T-cell (primary cell): ENCODE data around the gene CCNI. TPM values are rescaled to one million over a fixed set of nuclear protein-coding genes. Genes with fewer than 3 reads are reported as not detected.
"Not testable (repeated sequence)": the region's sequence is repeated elsewhere in the genome, so short reads cannot be mapped to it uniquely, and the experiment has no call there.

Source experiments
- ATAC-seq, 4 experiments: fragments of 200-7000 bp in 3 of 4; fragments of 150-1000 bp in 1 of 4; cut with Tn5 transposase; replicated peaks in 1 of 4; 1 replicate in 3 of 4; 2 replicates in 1 of 4; pipeline ENCODE4 v1.10.0; 2021; ENCODE audit warnings: moderate library complexity in 3 of 4, mild to moderate bottlenecking in 2 of 4, moderate number of reproducible peaks in 1 of 4
- CTCF ChIA-PET, 2 donors: fragments of 300-600 bp; sonication (Branson Sonifier 250); formaldehyde crosslinking; loops; one replicate each; lab custom pipeline; 2022; ENCODE audit warnings: antibody characterized with exemption in 2 of 2; lab: Charles Lee
- POLR2A ChIA-PET, 2 donors: fragments of 300-600 bp; sonication (Branson Sonifier 250); formaldehyde crosslinking; loops; one replicate each; lab custom pipeline; 2022; ENCODE audit warnings: antibody characterized with exemption in 2 of 2; lab: Charles Lee
- DNase-seq, 35 experiments: peaks; one replicate each; pipeline versions ENCODE4 v3.0.0 to v3.0.0-alpha.2; 2013 to 2023
- H3K27ac ChIP-seq: one replicate; pipeline ENCODE4 v1.5.1; 2013; ENCODE audit warnings: low read length
- H3K27me3 ChIP-seq, 2 experiments: replicated peaks in 1 of 2; 1 replicate in 1 of 2; 2 replicates in 1 of 2; pipeline versions ENCODE4 v1.6.1 to v1.7.0; 2013; ENCODE audit warnings: low read length in 1 of 2, mixed read lengths in 1 of 2; ENCODE audit not compliant: control insufficient read depth in 2 of 2, insufficient read depth in 2 of 2; ENCODE audit errors: extremely low read depth in 1 of 2
- H3K36me3 ChIP-seq, 2 donors: 1 replicate in 1 of 2; 2 replicates in 1 of 2; pipeline versions ENCODE4 v1.6.1 to v1.7.0; 2013; ENCODE audit warnings: low read length in 1 of 2; ENCODE audit not compliant: control insufficient read depth in 2 of 2, insufficient read depth in 1 of 2; ENCODE audit errors: extremely low read depth in 1 of 2
- H3K4me1 ChIP-seq, 2 experiments: 1 replicate in 1 of 2; 2 replicates in 1 of 2; pipeline versions ENCODE4 v1.6.1 to v1.7.0; 2013; ENCODE audit warnings: low read length in 2 of 2, mixed read lengths in 1 of 2; ENCODE audit not compliant: insufficient read depth in 2 of 2, control insufficient read depth in 1 of 2; ENCODE audit errors: extremely low read depth in 1 of 2
- H3K4me3 ChIP-seq, 2 donors: 1 replicate in 1 of 2; 2 replicates in 1 of 2; pipeline versions ENCODE4 v1.5.1 to v1.7.0; 2013; ENCODE audit warnings: mild to moderate bottlenecking in 2 of 2, low read length in 1 of 2, moderate library complexity in 1 of 2; ENCODE audit not compliant: control insufficient read depth in 1 of 2; ENCODE audit errors: extremely low read depth in 1 of 2
- H3K9me3 ChIP-seq: 2 replicates; pipeline ENCODE4 v1.7.0; 2013
- H3K27ac Mint-ChIP-seq, 2 donors: one replicate each; pipeline ENCODE4 v1.8.0; 2020 to 2021; ENCODE audit warnings: mild to moderate bottlenecking in 2 of 2, mixed read lengths in 2 of 2
- H3K27me3 Mint-ChIP-seq, 2 donors: one replicate each; pipeline ENCODE4 v1.8.0; 2021 to 2022; ENCODE audit warnings: mixed read lengths in 2 of 2
- H3K36me3 Mint-ChIP-seq: one replicate; pipeline ENCODE4 v1.8.0; 2021; ENCODE audit warnings: mixed read lengths
- H3K4me1 Mint-ChIP-seq, 3 donors: one replicate each; pipeline ENCODE4 v1.8.0; 2020 to 2022; ENCODE audit warnings: mixed read lengths in 3 of 3, mild to moderate bottlenecking in 1 of 3
- H3K4me3 Mint-ChIP-seq, 3 donors: one replicate each; pipeline ENCODE4 v1.8.0; 2020 to 2022; ENCODE audit warnings: mild to moderate bottlenecking in 3 of 3, mixed read lengths in 3 of 3, moderate library complexity in 3 of 3
- H3K9me3 Mint-ChIP-seq, 3 donors: one replicate each; pipeline ENCODE4 v1.8.0; 2020 to 2022; ENCODE audit warnings: mixed read lengths in 3 of 3
- WGBS: methylation state at CpG from one replicate; pipeline ENCODE4 v1.1.5; 2013; ENCODE audit warnings: missing lambda C conversion rate; ENCODE audit not compliant: insufficient coverage; 5-methylcytosine and 5-hydroxymethylcytosine counted together
- total RNA-seq, 35 experiments: library from RNA in 6 of 35; stranded (reverse) in 6 of 35; fragments of 120-200 nt in 1 of 35; gene quantifications; one replicate each; pipeline versions ENCODE4 v1.2.1 to v1.2.4 and lab custom pipeline; 2013 to 2026

The CCNI gene
- total RNA-seq, 5 donors from 2014 or later (not counting 1 experiment from before 2014, with no cell fraction given), result 229 to 359 (median 256) TPM

- peaks cover 0 to 7% of the 10 kb centered on the region in 2 experiments for H3K4me1 ChIP-seq
- CTCF ChIA-PET, result interaction anchor here (0.5 to 1.6 kb wide), 7 partner anchors 10 to 219 kb away, joined by 3 to 4 read pairs (median 4); no protein-coding TSS in a partner anchor
- peaks cover 4 to 17% of the 10 kb centered on the region in 2 donors for H3K36me3 ChIP-seq
- no peak for ATAC-seq
- no peak overlapping the region for H3K4me3 Mint-ChIP-seq
- peaks cover 13 to 17% (median 14%) of the 10 kb centered on the region in 3 donors for H3K4me1 Mint-ChIP-seq
- H3K9me3 ChIP-seq, result no peaks in the 10 kb centered on the region
- POLR2A ChIA-PET, result interaction anchor here in 1 of 2 donors (0.5 kb wide), 1 partner anchor 179 kb away, joined by 3 read pairs; no protein-coding TSS in a partner anchor
- no peak overlapping the region for H3K4me3 ChIP-seq
- H3K9me3 Mint-ChIP-seq, result no peaks in the 10 kb centered on the region
- peaks cover 18% of the 10 kb centered on the region for H3K36me3 Mint-ChIP-seq
- H3K27ac Mint-ChIP-seq, result no peak overlapping the region
- no peaks in the 10 kb centered on the region for H3K27me3 ChIP-seq
- no peak overlapping the region for H3K27ac ChIP-seq
- no CpG with 5 or more reads among the region's 3 CpGs for WGBS
- DNase-seq, result no peak
- no peaks in the 10 kb centered on the region for H3K27me3 Mint-ChIP-seq
Measured at GRCh38 chr4:77043507-77044136, 32.2 kb downstream of the CCNI start.

- DNase-seq (no peak), ATAC-seq (no peak)
- no peak overlapping the region for H3K27ac Mint-ChIP-seq
- ChIA-PET POLR2A (interaction anchor here in 1 of 2 donors (0.6 kb wide), 1 partner anchor 125 kb away, joined by 3 read pairs; no protein-coding TSS in a partner anchor), CTCF (no interaction called here)
- no peak overlapping the region for H3K4me3 ChIP-seq
- H3K9me3 Mint-ChIP-seq, result no peaks in the 10 kb centered on the region
- peaks cover 13 to 17% (median 14%) of the 10 kb centered on the region in 3 donors for H3K4me1 Mint-ChIP-seq
- no peaks in the 10 kb centered on the region for H3K36me3 ChIP-seq
- no peaks in the 10 kb centered on the region for H3K27me3 ChIP-seq
- no peaks in the 10 kb centered on the region for H3K9me3 ChIP-seq
- no peak overlapping the region for H3K4me3 Mint-ChIP-seq
- H3K27ac ChIP-seq, result no peak overlapping the region
- no CpG with 5 or more reads among the region's 2 CpGs for WGBS
- no peaks in the 10 kb centered on the region for H3K27me3 Mint-ChIP-seq
- peaks cover 19% of the 10 kb centered on the region for H3K36me3 Mint-ChIP-seq
- peaks cover 0 to 7% of the 10 kb centered on the region in 2 experiments for H3K4me1 ChIP-seq
Measured at GRCh38 chr4:77040854-77041725, 34.7 kb downstream of the CCNI start.

GRCh38 chr4:77040270-77040669 is 35.5 kb downstream of the CCNI start:
- no peaks in the 10 kb centered on the region for H3K27me3 Mint-ChIP-seq
- no peak overlapping the region for H3K4me3 Mint-ChIP-seq
- H3K27me3 ChIP-seq, result no peaks in the 10 kb centered on the region
- ATAC-seq (no peak), DNase-seq (no peak)
- H3K9me3 ChIP-seq, result no peaks in the 10 kb centered on the region
- no CpG with 5 or more reads among the region's 1 CpG for WGBS
- H3K4me3 ChIP-seq, result no peak overlapping the region
- H3K4me1 ChIP-seq, result peaks cover 0 to 7% of the 10 kb centered on the region in 2 experiments
- no peaks in the 10 kb centered on the region for H3K36me3 ChIP-seq
- ChIA-PET CTCF (interaction anchor here in 1 of 2 donors (0.6 kb wide), 1 partner anchor 135 kb away, joined by 3 read pairs; no protein-coding TSS in a partner anchor), POLR2A (no interaction called here)
- H3K27ac Mint-ChIP-seq, result no peak overlapping the region
- H3K36me3 Mint-ChIP-seq, result peaks cover 24% of the 10 kb centered on the region
- no peaks in the 10 kb centered on the region for H3K9me3 Mint-ChIP-seq
- peaks cover 12 to 17% (median 12%) of the 10 kb centered on the region in 3 donors for H3K4me1 Mint-ChIP-seq
- H3K27ac ChIP-seq, result no peak overlapping the region

GRCh38 chr4:77039796-77040195 is 36.0 kb downstream of the CCNI start:
- POLR2A ChIA-PET, result no interaction called here
- H3K36me3 Mint-ChIP-seq, result peaks cover 27% of the 10 kb centered on the region
- DNase-seq (no peak), ATAC-seq (no peak)
- Histone ChIP-seq H3K9me3 (no peaks in the 10 kb centered on the region), H3K36me3 (peaks cover 0 to 4% of the 10 kb centered on the region in 2 donors), H3K27me3 (no peaks in the 10 kb centered on the region), H3K4me3 (no peak overlapping the region), H3K4me1 (peaks cover 0 to 7% of the 10 kb centered on the region in 2 experiments), H3K27ac (no peak overlapping the region)
- no peaks in the 10 kb centered on the region for H3K9me3 Mint-ChIP-seq
- H3K27me3 Mint-ChIP-seq, result no peaks in the 10 kb centered on the region
- WGBS, result no CpG with 5 or more reads among the region's 2 CpGs
- H3K4me3 Mint-ChIP-seq, result no peak overlapping the region
- peaks cover 7 to 12% (median 7%) of the 10 kb centered on the region in 3 donors for H3K4me1 Mint-ChIP-seq
- CTCF ChIA-PET, result interaction anchor here in 1 of 2 donors (0.6 kb wide), 1 partner anchor 135 kb away, joined by 3 read pairs; no protein-coding TSS in a partner anchor
- H3K27ac Mint-ChIP-seq, result no peak overlapping the region

GRCh38 chr4:77037736-77038135 is 38.1 kb downstream of the CCNI start:
- no peak overlapping the region for H3K4me3 Mint-ChIP-seq
- no peak overlapping the region for H3K27ac ChIP-seq
- H3K36me3 Mint-ChIP-seq, result peaks cover 29% of the 10 kb centered on the region
- peaks cover 0 to 5% of the 10 kb centered on the region in 2 donors for H3K36me3 ChIP-seq
- ATAC-seq (no peak), DNase-seq (no peak)
- no peak overlapping the region for H3K27ac Mint-ChIP-seq
- H3K27me3 ChIP-seq, result no peaks in the 10 kb centered on the region
- no peaks in the 10 kb centered on the region for H3K9me3 ChIP-seq
- ChIA-PET CTCF (interaction anchor here in 1 of 2 donors (0.7 kb wide), 1 partner anchor 158 kb away, joined by 3 read pairs; no protein-coding TSS in a partner anchor), POLR2A (no interaction called here)
- no peak overlapping the region for H3K4me3 ChIP-seq
- no peaks in the 10 kb centered on the region for H3K9me3 Mint-ChIP-seq
- no peaks in the 10 kb centered on the region for H3K27me3 Mint-ChIP-seq
- H3K4me1 ChIP-seq, result peaks cover 0 to 2% of the 10 kb centered on the region in 2 experiments
- peaks cover 0 to 4% (median 0%) of the 10 kb centered on the region in 3 donors for H3K4me1 Mint-ChIP-seq
- WGBS, result no CpG with 5 or more reads among the region's 3 CpGs

GRCh38 chr4:77037168-77037567 is 38.6 kb downstream of the CCNI start:
- H3K4me1 Mint-ChIP-seq, H3K27ac Mint-ChIP-seq, ATAC-seq, H3K36me3 ChIP-seq, H3K9me3 ChIP-seq, H3K27me3 Mint-ChIP-seq, H3K27me3 ChIP-seq, DNase-seq, H3K27ac ChIP-seq, H3K4me3 Mint-ChIP-seq, H3K4me1 ChIP-seq, CTCF ChIA-PET, H3K4me3 ChIP-seq, H3K9me3 Mint-ChIP-seq, POLR2A ChIA-PET: not testable (repeated sequence)
- peaks cover 32% of the 10 kb centered on the region for H3K36me3 Mint-ChIP-seq
- WGBS, result 96% methylated on average over 5 of the region's 5 CpGs
